B cell (primary cell): Measurements from ENCODE around the gene HDAC7.

Experiments
- CTCF ChIP-seq: fragments of 200-600 bp; IDR thresholded peaks from one replicate; pipeline ENCODE4 v1.8.0; 2022; ENCODE audit warnings: antibody characterized with exemption, mild to moderate bottlenecking
- EZH2 ChIP-seq: IDR thresholded peaks from 2 replicates; pipeline ENCODE4 v1.6.1; 2012; ENCODE audit warnings: borderline replicate concordance, low read depth, mild to moderate bottlenecking, moderate library complexity, low read length; ENCODE audit not compliant: insufficient read depth, poor library complexity, severe bottlenecking

GRCh38 chr12:47736216-47736615 is 83.5 kb downstream of the HDAC7 start:
- TF ChIP-seq CTCF (no peak), EZH2 (no peak)
